GM19438 (cell line): ENCODE results near the gene B4GALT3.

ENCODE experiments used
- ATAC-seq: cut with Tn5 transposase; IDR thresholded peaks from one replicate; pipeline ENCODE4 v1.9.1; 2021; ENCODE audit warnings: low read depth; ENCODE audit not compliant: unreplicated experiment

The B4GALT3 gene

DNA sequence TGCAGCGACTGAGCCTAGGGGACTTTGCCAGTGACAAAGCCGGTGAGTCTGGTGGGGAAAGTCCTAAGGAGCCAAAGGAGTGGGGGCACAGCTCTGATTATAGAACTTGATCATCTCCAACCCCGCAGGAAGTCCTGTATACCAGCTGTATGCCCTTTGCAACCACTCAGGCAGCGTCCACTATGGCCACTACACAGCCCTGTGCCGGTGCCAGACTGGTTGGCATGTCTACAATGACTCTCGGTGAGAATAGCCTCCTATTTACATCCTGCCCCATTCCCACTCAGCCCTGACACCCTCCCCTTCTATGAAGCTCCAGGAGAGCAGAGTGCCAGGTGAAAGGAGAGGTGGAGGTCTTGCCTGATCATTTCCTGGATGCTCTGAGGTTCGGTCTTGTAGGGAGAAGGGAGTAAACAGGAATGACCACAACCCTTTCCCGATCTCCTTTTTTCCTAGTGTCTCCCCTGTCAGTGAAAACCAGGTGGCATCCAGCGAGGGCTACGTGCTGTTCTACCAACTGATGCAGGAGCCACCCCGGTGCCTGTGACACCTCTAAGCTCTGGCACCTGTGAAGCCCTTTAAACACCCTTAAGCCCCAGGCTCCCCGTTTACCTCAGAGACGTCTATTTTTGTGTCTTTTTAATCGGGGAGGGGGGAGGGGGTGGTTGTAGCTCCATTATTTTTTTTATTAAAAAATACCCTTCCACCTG lies 12.3 kb downstream of the B4GALT3 start:
- no peak for ATAC-seq

DNA sequence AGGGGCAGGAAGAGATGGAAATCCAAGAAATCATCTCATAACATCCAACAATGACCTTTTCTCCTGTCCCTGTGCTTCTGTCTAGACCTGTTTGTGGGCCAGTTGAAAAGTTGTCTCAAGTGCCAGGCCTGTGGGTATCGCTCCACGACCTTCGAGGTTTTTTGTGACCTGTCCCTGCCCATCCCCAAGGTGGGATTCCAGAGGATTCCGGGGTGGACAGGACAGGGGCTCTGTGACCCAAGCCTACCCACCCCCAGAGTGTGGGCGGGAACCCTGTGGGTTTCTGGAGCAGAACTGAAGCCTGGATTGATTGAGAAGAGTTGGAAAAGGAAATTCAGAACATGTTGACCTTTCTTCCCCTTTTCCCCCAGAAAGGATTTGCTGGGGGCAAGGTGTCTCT lies 13.5 kb downstream of the B4GALT3 start:
- no peak for ATAC-seq

DNA sequence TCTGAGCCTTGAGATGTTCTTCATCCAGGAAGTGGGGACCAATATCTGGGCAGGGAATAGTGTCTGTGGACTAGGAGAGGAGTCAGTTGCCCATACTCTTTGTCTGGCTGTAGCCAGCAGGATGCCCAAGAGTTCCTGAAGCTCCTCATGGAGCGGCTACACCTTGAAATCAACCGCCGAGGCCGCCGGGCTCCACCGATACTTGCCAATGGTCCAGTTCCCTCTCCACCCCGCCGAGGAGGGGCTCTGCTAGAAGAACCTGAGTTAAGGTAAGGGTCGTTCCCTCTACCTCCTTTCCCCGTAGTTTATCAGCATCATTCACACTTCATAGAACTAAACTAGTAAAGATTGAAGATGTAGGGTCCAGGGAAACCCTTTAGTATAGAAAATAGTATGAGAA lies 14.5 kb downstream of the B4GALT3 start:
- no peak for ATAC-seq

DNA sequence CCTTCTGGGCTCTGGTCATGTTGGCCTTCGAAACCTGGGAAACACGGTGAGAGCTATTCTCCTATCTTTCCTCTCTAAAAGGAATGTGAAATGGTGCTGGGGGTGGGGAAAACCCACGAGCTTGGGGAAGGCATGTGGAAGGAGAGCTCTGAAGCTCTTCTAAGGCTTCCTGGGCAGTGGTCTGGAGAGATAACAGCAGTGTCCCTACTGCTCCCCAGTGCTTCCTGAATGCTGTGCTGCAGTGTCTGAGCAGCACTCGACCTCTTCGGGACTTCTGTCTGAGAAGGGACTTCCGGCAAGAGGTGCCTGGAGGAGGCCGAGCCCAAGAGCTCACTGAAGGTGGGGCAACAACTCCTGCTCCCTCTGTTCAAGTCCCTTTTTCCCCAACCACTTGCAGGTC lies 15.3 kb downstream of the B4GALT3 start:
- no peak for ATAC-seq

DNA sequence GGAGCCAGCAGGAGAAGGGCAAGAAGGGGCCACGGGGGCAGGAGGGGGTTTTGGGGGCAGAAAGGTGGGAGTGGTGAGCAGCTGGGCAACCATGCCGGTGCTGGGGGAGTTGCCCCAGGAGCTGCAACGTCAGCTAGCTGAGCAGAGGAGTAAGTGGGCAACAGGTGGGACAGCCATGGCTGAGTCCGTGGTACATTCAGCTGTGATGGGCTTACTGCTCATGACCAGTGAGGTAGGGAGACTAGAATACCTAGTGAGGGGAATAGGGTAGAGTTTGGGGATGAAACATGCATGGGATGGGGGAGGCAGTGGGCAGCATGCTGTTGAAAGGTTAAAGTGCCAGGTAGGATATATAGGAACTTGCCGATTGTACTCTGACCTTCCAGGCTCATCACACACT lies 15.7 kb downstream of the B4GALT3 start:
- no peak for ATAC-seq

DNA sequence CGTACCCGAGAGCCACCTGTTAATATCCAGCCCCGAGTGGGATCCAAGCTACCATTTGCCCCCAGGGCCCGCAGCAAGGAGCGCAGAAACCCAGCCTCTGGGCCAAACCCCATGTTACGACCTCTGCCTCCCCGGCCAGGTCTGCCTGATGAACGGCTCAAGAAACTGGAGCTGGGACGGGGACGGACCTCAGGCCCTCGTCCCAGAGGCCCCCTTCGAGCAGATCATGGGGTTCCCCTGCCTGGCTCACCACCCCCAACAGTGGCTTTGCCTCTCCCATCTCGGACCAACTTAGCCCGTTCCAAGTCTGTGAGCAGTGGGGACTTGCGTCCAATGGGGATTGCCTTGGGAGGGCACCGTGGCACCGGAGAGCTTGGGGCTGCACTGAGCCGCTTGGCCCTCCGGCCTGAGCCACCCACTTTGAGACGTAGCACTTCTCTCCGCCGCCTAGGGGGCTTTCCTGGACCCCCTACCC lies 16.6 kb downstream of the B4GALT3 start:
- no peak for ATAC-seq

DNA sequence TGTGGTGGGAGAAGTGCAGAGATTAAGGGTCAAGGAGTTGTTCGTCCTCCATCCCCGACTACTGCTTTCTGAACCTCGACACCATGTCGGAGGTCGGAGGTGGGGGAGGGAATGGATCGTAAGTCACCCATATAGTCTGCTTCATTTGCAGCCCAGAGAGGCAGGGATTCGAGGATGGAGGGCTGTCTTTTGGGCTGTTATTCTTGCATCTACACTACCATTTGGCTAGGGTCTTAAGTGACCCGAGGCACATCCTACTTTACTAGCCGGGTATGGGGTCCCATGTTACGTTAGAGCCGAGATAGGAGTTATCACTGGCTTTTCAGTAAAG lies 17.4 kb downstream of the B4GALT3 start:
- ATAC-seq, result no peak

DNA sequence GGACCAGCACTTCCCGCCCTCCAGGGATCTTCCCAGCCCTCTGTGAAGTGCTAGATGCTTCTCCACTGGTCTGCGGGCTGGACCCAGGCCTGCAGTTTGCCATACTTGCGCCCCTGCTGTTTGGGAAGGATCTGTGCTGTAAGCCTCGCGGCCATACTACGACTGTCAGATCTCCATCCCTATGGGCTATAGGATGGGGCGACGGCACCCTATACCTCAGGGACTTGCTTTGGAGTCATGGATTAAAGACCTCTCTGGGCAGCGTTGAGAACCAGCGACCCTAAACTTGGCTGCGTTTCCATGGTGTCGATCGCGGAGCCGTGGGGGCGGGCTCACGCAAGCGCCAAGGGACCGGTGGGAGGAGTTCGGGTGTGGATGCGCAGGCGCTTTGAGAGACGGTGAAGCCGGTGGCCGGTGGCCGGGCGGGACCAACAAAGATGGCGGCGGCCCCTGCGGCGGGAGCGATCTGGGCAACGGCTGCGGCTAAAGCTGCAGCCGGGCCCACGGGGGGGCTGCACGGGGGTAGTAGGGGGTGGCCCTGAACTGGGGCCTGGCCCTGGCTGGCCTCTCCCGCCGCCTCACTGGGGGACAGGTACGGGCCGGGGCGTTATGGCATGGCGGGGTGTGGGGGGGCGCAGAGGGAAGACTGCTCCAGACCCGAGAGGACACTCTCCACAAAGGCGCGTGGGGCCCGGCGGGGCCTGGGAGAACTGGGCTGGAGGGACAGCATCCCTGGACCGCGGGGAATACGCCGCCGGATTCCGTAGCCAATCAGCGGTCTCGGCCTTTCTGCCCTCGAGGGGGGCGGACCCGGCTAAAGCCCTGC lies 18.0 kb downstream of the B4GALT3 start, which contains the start of gene USP21:
TSS of gene USP21 (plus strand) at position 414 of the 826 bp plus-strand sequence. CDS start 1,141 bp downstream, outside the sequence.
- peak; percentile 88 for ATAC-seq

DNA sequence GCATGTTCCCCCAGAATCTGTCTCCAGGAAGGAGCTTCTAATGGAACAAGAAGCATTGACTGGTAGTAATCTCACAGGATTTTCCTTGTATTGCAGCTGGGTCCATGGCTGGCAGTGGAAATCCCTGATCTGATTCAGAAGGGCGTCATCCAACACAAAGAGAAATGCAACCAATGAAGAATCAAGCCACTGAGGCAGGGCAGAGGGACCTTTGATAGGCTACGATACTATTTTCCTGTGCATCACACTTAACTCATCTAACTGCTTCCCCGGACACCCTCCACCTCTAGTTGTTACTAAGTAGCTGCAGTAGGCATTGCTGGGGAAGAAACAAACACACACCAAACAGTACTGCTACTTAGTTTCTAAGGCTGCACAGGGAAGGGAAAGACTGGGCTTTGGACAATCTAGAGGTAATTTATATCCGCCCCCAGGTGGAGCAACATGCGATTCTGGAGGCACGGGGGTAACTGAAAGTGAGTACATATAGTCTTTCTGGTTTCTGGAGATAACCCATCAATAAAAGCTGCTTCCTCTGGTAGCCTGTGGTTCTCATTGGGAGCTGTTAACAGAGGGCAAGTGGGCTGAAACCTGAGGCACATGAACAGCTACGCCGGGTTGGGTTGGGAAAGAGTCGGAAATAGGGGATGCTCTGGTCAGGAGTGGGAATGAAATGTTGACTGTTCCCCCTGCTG lies 18.8 kb downstream of the B4GALT3 start:
- no peak for ATAC-seq

DNA sequence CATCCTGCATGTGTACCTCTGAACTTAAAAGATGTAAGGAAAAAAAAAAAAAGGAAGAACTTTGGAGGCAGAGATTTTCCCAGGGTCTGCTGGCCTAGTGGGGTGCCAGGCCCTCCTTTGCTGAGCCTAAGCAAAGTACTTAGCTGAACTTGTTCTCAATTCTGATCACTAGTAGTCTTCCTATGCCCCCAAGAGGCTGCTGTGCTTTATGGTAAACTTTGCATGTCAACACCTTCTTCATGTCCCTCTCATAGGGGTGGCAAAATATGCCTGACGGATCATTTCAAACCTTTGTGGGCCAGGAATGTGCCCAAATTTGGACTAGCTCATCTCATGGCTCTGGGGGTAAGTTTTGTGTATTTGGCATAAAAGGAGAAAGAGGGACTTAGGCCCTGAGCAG lies 19.4 kb downstream of the B4GALT3 start:
- no peak for ATAC-seq

DNA sequence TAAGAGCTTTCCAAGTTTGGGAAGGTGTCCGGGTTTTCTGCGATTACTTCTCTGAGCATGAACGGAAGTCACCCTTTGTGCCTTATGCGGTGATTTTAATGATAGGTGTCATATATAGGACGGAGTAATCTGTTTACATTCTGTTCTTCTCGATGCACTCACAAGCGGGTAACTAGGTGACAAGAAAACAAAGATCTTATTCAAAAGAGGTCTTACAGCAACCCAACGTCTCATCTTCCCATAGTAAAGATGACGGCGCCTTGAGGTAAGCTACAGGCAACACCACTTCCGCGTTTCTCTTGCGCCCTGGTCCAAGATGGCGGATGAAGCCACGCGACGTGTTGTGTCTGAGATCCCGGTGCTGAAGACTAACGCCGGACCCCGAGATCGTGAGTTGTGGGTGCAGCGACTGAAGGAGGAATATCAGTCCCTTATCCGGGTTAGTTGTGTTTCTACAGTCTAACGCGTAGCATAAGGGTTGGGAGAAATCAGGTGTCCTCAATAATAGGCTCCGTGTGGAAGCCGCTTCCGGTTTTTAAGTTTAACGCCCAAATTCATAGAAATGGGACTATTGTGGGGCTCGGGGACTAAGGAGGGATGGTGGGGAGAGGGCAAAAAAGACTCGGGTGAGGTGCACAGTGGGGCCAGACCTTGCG lies 23.5 kb downstream of the B4GALT3 start, which contains the start of gene UFC1:
TSS of gene UFC1 (plus strand) at position 297 of the 656 bp plus-strand sequence. CDS start at position 317, 20 bp downstream.
- peak; percentile 82 for ATAC-seq

DNA sequence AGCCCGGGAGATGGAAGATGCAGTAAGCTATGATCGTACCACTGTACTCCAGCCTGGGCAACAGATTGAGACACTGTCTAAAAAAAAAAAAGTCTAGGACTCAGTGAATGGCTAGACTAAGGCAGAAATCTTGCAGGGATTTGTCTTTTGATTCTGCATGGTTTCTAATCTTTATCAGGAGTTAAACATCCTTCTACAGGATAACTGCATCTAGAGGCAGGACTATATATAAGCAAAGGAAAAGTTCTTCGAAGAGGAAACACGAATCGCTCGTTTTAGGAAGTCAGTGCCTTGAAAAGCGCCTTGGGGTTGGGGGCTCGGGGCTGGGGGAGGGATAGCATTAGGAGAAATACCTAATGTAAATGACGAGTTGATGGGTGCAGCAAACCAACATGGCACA lies 24.1 kb downstream of the B4GALT3 start:
- peak; percentile 9 for ATAC-seq

DNA sequence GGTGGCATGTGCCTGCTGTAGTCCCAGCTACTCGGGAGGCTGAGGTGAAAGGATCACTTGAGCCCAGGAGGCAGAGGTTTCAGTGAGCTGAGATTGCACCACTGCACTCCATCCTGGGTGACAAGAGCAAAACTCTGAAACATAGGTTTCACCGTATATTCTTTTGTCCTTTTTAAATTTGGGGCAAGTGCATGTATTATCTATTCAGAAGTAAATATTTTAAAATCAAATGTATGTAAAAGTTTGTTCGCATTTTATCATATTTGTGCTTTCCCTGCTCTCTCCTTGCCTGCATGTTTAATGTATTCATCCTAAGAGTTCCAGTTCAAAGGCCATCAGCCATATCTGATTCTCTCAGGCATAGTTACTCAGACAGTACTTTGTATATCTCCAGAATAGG lies 31.5 kb downstream of the B4GALT3 start:
- ATAC-seq, result no peak

DNA sequence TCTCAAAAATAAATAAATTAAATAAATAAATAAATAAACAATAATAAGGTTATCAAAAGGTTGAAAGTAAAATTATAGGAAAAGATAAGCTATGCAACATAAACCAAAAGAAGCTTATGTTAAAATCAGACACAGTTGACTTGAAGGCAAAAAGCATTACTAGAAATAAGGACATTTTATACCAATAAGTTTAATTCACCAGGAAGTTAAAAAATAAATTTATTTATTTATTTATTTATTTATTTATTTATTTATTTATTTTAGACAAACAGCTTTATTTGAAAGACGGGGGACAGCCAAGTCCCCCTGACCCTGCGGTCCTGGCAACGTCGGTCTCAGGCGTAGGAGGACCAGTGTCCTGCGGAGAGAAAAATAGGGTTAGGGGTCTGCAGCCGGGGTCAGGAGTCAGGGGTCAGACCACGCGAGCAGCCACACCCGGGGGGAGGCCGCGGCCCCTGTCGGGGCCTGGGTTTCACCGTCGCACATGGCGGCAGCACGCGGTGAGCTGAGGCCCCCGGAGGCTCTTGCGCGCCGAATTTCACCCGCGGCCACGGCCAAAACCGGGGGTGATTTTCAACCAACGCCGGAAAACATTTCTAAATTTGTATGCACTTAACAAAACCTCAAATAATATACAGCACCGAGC lies 36.4 kb downstream of the B4GALT3 start:
- no peak for ATAC-seq

DNA sequence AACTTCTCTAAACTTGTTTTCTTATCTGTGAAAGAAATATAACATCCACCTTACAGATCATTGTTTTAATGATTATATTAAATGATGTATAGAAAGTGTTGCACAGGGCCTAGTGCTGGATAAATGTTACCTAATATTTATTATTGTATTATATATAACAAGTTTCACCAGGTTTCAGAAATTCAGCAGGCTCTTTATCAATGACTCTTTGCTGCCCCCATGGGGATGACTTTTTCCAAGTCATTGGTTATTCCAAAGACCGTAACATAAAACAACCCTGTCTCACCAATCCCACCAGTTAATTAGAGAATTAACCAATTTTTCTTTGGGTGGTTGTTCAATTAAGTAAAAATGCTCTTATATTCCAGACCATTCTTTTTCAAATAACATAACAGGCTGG lies 37.5 kb downstream of the B4GALT3 start:
- no peak for ATAC-seq

DNA sequence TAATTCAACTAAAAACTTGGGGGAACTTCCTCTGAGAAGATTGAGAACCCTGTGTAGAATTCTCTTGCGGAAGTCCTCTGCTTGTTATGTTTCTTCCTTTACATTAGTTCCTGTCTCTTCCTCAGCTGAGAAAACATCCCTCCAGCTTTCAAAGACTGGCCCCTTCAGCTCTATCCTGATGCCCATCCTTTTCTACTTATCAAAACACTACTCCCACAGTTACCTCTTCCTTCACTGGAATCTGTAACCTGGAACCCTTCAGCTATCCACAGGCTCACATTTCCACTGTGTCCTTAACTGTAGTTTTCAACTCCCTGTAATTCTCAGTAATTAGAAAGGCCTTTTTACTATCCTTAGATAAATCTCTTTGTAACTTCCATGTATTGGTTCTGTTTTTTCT lies 38.9 kb downstream of the B4GALT3 start:
- ATAC-seq, result no peak

DNA sequence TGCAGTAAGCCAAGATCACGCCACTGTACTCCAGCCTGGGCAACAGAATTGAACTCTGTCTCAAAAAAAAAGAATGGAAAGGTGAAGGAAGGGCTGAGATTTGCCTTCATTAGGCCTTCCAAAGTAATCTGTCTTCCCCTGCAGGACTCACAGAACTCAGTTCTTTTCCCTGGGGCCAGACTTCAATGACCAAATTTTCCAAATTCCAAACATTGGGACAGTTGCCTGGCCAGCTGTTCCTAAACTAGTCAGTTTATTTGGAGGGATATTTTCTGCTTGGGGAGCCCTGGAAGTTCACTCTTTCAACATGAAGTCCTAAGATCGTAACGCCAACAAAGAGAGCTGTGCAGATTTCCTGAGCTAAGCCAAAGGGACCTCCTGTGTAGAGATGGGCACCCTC lies 39.4 kb downstream of the B4GALT3 start:
- no peak for ATAC-seq

DNA sequence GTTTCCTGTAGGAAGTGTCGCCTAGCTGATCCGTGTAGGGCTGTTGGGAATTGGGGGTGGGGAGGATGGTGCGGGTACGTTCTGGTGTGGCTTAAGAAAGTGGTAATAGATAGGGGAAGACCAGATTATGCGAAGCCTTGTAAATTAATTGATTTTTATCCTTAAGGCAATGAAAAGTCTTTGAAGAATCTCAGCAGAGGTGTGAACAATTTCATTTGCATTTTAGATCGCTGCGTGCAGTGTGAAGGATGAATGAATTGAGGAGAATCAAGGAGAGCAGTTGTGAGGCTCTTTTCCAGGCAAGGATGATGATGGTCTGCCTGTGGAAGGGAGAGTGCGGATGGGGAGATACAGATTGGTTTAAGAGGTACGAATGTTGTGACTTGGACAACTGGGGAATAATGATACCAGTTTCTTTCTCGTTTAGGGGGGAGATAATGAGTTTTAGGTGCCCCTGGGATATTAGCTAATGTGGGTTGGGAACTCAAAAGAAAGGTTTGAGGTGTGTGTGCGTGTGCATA lies 44.0 kb downstream of the B4GALT3 start:
- ATAC-seq, result no peak

DNA sequence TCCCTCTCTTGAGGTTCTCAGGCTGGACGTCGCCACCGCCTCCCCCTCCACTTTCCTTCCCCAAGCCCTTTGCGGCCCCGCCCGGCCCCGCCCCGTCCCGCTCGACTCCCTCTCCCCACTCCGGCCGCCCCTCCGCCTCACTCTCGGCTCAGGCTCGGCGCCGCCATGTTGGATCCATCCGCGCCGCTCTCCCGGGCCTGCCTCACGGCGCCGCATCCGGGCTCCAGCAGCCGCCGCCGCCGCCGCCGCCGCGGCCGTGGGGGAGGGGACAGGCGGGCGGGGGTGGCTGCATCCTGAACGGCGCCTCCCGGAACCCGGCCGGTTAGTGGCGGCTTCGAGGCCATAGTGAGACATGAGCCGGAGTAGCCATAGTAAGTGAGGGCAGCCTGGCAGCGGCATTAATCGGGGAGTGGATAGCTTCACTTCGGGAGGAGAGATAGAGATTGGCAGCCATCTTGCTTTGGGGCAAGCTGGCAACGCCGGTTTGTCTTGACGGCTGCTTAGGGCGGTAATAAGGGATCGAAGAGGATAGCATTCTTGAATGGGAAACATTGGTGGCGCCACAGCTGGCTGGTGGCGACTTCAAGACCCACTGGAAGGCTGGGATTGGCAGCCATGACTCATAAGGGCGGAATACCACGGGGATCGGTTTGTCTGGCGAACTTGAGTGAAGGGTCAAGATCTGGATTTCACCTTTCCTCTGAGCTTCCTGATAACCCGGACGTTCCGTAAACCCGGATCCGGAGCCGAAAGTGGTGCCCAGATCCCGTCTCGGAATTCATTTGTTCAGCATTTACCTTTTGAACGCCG lies 44.7 kb downstream of the B4GALT3 start, which contains the start of gene DEDD:
TSS of gene DEDD (minus strand) at position 258 of the 810 bp plus-strand sequence. CDS start 8,205 bp downstream, outside the sequence.
- ATAC-seq, result peak; percentile 97
